Activated T-helper 2 cell treated with anti-CD3 and anti-CD28 coated beads, Interferon-gamma antibody, Interleukin-2, Interleukin-4, amounts not matched to agents 10 μg/mL and 5 μg/mL and 100 μg/mL, durations not matched to agents 14 hours and 24 hours and 36 hours (primary cell): ENCODE results near the gene ADAR. TPM values are rescaled to one million over a fixed set of nuclear protein-coding genes. Genes with fewer than 3 reads are reported as not detected.

Experiments used
- DNase-seq: peaks from one replicate; pipeline ENCODE4 v3.0.0; 2021; ENCODE audit warnings: low spot score
- H3K27ac Mint-ChIP-seq: one replicate; pipeline ENCODE4 v1.8.0; 2021; ENCODE audit warnings: mixed read lengths
- H3K27me3 Mint-ChIP-seq: one replicate; pipeline ENCODE4 v1.8.0; 2021; ENCODE audit warnings: low read depth, mixed read lengths
- H3K36me3 Mint-ChIP-seq: one replicate; pipeline ENCODE4 v1.8.0; 2021; ENCODE audit warnings: low read depth, mixed read lengths
- H3K4me1 Mint-ChIP-seq: one replicate; pipeline ENCODE4 v1.8.0; 2021; ENCODE audit warnings: low read depth, mixed read lengths
- H3K4me3 Mint-ChIP-seq: one replicate; pipeline ENCODE4 v1.8.0; 2021; ENCODE audit warnings: low read depth, mild to moderate bottlenecking, moderate library complexity, mixed read lengths
- H3K9me3 Mint-ChIP-seq: one replicate; pipeline ENCODE4 v1.8.0; 2021; ENCODE audit warnings: mixed read lengths
- intact Hi-C: fragments of 100-400 bp; cut with micrococcal nuclease; formaldehyde crosslinking; loops from one replicate; pipeline ENCODE4 v1.15.1; 2023
- total RNA-seq: library from RNA; stranded (reverse); gene quantifications from 2 replicates; pipeline ENCODE4 v1.2.3, GENCODE V29; 2022

The ADAR gene
- total RNA-seq, 1 donor from 2014 or later, result 267 TPM

GRCh38 chr1:154626456-154627256 lies 18.7 kb upstream of the ADAR start:
- H3K27me3 Mint-ChIP-seq, result peaks cover 11% of the 10 kb centered on the region
- H3K4me1 Mint-ChIP-seq, result peaks cover 45% of the 10 kb centered on the region
- intact Hi-C loops, result loop anchor here (5.0 kb wide), 1 partner anchor 121 kb away; no protein-coding TSS in a partner anchor
- H3K4me3 Mint-ChIP-seq, result peak overlapping the region; percentile 99
- H3K36me3 Mint-ChIP-seq, result peaks cover 50% of the 10 kb centered on the region
- H3K27ac Mint-ChIP-seq, result peak overlapping the region; percentile 98
- peaks cover 10% of the 10 kb centered on the region for H3K9me3 Mint-ChIP-seq
- DNase-seq, result no peak

- intact Hi-C loops, result loop anchor here (5.0 kb wide), 1 partner anchor 122 kb away; no protein-coding TSS in a partner anchor
- H3K36me3 Mint-ChIP-seq, result peaks cover 52% of the 10 kb centered on the region
- DNase-seq, result no peak
- H3K4me1 Mint-ChIP-seq, result peaks cover 50% of the 10 kb centered on the region
- peaks cover 5% of the 10 kb centered on the region for H3K9me3 Mint-ChIP-seq
- no peak overlapping the region for H3K27ac Mint-ChIP-seq
- H3K27me3 Mint-ChIP-seq, result peaks cover 2% of the 10 kb centered on the region
- peak overlapping the region; percentile 27 for H3K4me3 Mint-ChIP-seq
Observed at GRCh38 chr1:154624746-154625643, 17.0 kb upstream of the ADAR start.

DNA sequence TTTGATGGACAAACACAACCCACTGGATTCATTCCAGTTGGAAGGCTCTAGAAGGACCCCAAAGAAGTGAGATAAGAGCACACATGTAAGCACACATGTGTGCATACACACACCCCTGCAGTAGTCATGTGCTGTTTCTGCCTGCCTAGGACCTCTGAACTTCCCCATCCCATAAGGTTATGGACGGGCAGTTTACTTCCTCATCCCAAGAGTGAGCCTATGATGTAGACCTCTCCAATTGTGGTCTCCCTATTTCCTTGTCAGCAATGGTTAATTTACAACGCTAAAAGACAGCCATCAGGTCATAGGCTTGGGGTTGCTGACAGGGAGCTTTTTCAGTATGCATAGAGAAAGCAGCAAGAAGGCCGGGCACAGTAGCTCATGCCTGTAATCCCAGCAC lies 15.4 kb upstream of the ADAR start:
- intact Hi-C loops, result no loop called here
- H3K9me3 Mint-ChIP-seq, result no peaks in the 10 kb centered on the region
- H3K36me3 Mint-ChIP-seq, result peaks cover 51% of the 10 kb centered on the region
- peak overlapping the region; percentile 10 for H3K27ac Mint-ChIP-seq
- peaks cover 44% of the 10 kb centered on the region for H3K4me1 Mint-ChIP-seq
- H3K4me3 Mint-ChIP-seq, result no peak overlapping the region
- no peak for DNase-seq
- H3K27me3 Mint-ChIP-seq, result no peaks in the 10 kb centered on the region

- H3K36me3 Mint-ChIP-seq, result peaks cover 52% of the 10 kb centered on the region
- DNase-seq, result no peak
- intact Hi-C loops, result no loop called here
- H3K4me1 Mint-ChIP-seq, result peaks cover 45% of the 10 kb centered on the region
- no peaks in the 10 kb centered on the region for H3K9me3 Mint-ChIP-seq
- H3K4me3 Mint-ChIP-seq, result no peak overlapping the region
- H3K27me3 Mint-ChIP-seq, result no peaks in the 10 kb centered on the region
- H3K27ac Mint-ChIP-seq, result peak overlapping the region; percentile 2
Observed at GRCh38 chr1:154622503-154623039, 14.6 kb upstream of the ADAR start.

DNA sequence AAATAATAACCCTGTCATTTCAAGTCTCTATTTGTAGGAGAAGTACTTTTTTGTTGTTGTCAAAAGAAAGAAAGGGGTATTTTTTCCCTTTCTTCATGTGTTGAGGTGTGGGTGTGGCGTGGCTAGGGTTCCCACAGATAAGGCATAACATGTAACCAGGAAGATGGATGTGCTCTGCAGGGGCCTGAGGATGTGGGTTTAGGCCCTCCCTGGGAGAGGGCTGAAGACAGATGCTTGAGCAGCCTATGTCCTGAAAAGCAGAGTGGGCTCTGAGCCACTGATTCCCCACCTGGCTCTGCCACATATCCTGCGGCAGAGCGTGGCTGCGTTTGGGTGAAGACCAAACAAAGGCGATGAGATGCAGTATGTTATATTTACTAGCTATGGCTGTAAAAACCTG lies 13.9 kb upstream of the ADAR start:
- peaks cover 45% of the 10 kb centered on the region for H3K4me1 Mint-ChIP-seq
- no peaks in the 10 kb centered on the region for H3K9me3 Mint-ChIP-seq
- peaks cover 50% of the 10 kb centered on the region for H3K36me3 Mint-ChIP-seq
- no peaks in the 10 kb centered on the region for H3K27me3 Mint-ChIP-seq
- peak overlapping the region; percentile 30 for H3K27ac Mint-ChIP-seq
- H3K4me3 Mint-ChIP-seq, result no peak overlapping the region
- intact Hi-C loops, result no loop called here
- DNase-seq, result no peak

- DNase-seq, result no peak
- peaks cover 51% of the 10 kb centered on the region for H3K36me3 Mint-ChIP-seq
- H3K27me3 Mint-ChIP-seq, result no peaks in the 10 kb centered on the region
- no peaks in the 10 kb centered on the region for H3K9me3 Mint-ChIP-seq
- H3K27ac Mint-ChIP-seq, result no peak overlapping the region
- H3K4me1 Mint-ChIP-seq, result peaks cover 48% of the 10 kb centered on the region
- intact Hi-C loops, result no loop called here
- H3K4me3 Mint-ChIP-seq, result no peak overlapping the region
Observed at GRCh38 chr1:154620751-154621150, 12.8 kb upstream of the ADAR start.

- no peak for DNase-seq
- no peak overlapping the region for H3K4me3 Mint-ChIP-seq
- H3K27ac Mint-ChIP-seq, result no peak overlapping the region
Observed at GRCh38 chr1:154619181-154619948, 11.4 kb upstream of the ADAR start.

DNA sequence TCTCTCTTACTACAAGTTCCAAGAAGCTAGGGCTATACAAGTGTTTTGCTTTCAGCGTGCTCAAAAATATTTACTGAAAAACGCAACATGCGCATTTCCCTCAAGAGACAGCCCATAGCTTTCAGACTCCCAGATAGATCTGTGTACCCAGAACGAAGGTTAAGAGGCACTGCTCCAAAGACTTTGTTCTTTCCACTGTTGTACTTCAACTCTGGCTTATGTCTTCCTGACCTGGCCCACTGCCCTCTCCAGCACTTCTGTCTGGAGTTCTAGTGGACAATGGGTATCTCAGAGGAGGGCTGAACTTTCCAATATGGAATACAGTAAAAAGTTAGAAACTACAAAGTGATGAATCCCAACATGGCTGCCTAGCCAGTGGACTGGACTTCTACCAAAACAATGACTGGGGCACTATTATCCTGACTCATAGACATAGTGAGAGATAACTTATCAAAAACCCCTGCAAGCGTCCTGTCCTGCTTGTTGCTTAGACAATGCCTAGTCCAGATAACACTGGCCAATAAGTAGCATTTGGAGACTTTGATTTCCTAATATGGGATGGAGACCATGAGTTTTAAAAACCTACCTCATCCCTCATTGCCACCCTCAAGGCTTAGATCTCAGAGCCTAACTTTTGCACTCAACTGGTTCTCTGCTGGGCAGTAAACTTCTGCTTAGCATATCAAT lies 8.8 kb upstream of the ADAR start:
- intact Hi-C loops, result no loop called here
- Mint-ChIP-seq H3K36me3 (peaks cover 24% of the 10 kb centered on the region), H3K27ac (peak overlapping the region; percentile 18), H3K4me3 (no peak overlapping the region), H3K9me3 (no peaks in the 10 kb centered on the region), H3K4me1 (peaks cover 39% of the 10 kb centered on the region), H3K27me3 (no peaks in the 10 kb centered on the region)
- no peak for DNase-seq

More at GRCh38 chr1:154619181-154619948, 11.4 kb upstream of the ADAR start:
- intact Hi-C loops, result no loop called here
- H3K4me1 Mint-ChIP-seq, result peaks cover 49% of the 10 kb centered on the region
- no peaks in the 10 kb centered on the region for H3K9me3 Mint-ChIP-seq
- H3K27me3 Mint-ChIP-seq, result no peaks in the 10 kb centered on the region
- peaks cover 48% of the 10 kb centered on the region for H3K36me3 Mint-ChIP-seq

- H3K9me3 Mint-ChIP-seq, result no peaks in the 10 kb centered on the region
- DNase-seq, result no peak
- no peaks in the 10 kb centered on the region for H3K27me3 Mint-ChIP-seq
- intact Hi-C loops, result no loop called here
- H3K4me1 Mint-ChIP-seq, result peaks cover 45% of the 10 kb centered on the region
- no peak overlapping the region for H3K4me3 Mint-ChIP-seq
- H3K27ac Mint-ChIP-seq, result peak overlapping the region; percentile 64
- H3K36me3 Mint-ChIP-seq, result peaks cover 27% of the 10 kb centered on the region
Observed at GRCh38 chr1:154615411-154615810, 7.4 kb upstream of the ADAR start.

DNA sequence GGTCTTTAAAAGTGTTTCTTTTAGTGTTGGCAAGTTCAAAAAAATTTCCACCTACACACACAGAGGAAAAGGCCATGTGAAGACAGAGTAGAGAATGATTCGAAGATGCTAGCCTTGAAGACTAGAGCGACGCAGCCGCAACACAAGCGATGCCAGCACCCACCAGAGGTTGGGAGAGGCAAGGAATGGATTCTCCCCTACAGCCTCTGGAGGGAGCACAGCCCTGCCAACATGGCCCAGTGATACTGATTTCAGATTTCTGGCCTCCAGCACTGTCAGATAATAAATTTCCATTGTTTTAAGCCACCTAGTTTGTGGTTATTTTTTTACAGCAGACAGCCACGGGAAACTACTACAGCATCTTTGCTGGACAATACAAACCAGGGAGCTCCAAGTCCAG lies 6.9 kb upstream of the ADAR start:
- no peak for DNase-seq
- no peaks in the 10 kb centered on the region for H3K27me3 Mint-ChIP-seq
- peaks cover 29% of the 10 kb centered on the region for H3K36me3 Mint-ChIP-seq
- peak overlapping the region; percentile 37 for H3K4me3 Mint-ChIP-seq
- peak overlapping the region; percentile 64 for H3K27ac Mint-ChIP-seq
- peaks cover 49% of the 10 kb centered on the region for H3K4me1 Mint-ChIP-seq
- H3K9me3 Mint-ChIP-seq, result no peaks in the 10 kb centered on the region
- intact Hi-C loops, result no loop called here

- Mint-ChIP-seq H3K9me3 (no peaks in the 10 kb centered on the region), H3K27ac (peak overlapping the region; percentile 64), H3K27me3 (no peaks in the 10 kb centered on the region), H3K4me3 (no peak overlapping the region), H3K36me3 (peaks cover 32% of the 10 kb centered on the region), H3K4me1 (peaks cover 55% of the 10 kb centered on the region)
- no peak for DNase-seq
- intact Hi-C loops, result no loop called here
Observed at GRCh38 chr1:154614247-154614646, 6.3 kb upstream of the ADAR start.
